NCI-H1092 treated with DMSO at 0.1 percent for 48 hours (cell line): ENCODE data around the gene PLPP7.
"Not testable (repeated sequence)": the region's sequence is repeated elsewhere in the genome, so short reads cannot be mapped to it uniquely, and the experiment has no call there.

Experiments used
- DNase-seq: peaks from one replicate; lab custom pipeline; 2025; lab: John Stamatoyannopoulos, UW

Gene PLPP7

DNA sequence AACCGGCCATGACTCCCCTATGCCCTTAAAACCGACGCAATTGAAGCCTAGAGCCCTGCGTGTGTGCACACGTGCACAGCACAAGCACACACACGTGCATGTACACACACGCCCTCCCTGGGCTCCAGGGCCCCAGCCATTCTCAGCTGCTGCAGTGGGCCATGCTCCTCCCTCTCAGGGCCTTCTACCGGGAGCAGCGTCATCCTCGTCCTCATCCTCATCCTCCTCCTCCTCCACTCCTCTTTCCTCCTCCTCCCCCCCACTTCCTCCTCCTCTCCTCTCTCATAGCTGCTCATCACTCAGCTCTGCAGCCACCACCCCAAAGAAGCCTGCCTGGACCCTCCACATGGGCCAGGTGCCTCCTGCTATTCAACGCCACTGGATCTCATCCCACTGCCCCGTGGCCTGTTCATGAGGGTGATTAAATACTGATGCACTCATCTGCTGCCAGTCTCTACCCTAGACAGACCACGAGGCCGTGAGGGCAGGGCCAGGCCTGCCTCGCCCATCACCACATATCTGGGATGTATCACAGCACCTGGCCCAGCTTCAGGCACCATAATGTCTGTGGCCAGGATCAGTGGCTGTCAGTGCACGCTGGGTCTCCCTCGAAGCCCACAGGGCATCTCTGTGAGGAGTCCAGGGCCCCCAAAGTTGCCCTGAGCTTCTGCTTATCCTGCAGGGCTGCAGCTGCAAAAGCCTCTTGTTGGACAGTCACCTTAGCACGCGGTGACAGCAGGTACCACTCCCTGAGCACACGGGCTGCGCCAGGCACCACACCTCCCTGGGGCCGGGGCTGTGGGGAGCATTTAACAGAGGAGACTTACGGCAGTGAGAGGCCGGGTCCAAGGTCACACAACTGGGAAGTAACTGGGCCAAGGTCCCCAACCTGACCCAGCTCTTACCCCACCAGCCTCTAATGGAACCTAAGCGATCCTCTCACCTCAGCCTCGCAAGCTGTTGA is 23.0 kb upstream of the PLPP7 start:
- DNase-seq: no peak

DNA sequence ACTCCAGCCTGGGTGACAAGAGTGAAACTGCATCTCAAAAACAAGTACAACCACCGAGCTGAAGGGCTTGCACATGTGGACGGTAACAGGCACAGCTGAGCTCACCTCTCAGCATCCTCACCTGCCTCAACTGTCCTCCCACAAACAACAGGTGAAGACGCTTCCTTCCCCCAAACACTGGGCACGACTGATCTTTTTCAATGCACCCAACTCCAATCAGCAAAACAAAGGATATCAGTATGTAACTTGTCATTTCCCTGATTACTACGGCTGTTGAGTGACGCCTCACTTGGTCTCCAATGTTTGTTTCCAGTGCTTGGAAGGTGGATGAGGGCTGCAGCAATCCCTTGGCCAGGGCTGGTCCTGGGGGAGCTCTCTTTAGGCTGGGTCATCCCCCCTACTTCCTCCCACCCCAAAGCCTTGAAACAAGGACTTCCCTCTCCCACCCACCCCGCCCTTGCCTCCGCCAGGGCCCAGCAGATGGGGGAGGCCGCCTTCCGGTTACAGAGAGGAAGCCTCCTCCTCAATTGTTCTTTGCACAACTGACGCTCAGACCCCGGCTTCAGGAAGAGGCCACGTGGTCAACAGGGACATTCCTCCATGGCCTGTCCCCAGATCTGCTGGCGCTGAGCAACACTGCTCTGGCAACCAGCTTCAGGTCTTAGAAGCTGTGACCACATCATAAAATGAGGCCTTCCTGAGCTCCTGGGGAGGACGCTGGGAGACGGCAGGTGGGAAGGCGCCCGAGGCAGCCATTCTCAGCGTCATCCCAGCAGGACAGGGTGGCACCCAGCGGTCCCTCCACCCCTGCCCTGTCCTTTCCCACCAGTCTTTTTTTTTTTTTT is 19.1 kb upstream of the PLPP7 start:
- no peak for DNase-seq

DNA sequence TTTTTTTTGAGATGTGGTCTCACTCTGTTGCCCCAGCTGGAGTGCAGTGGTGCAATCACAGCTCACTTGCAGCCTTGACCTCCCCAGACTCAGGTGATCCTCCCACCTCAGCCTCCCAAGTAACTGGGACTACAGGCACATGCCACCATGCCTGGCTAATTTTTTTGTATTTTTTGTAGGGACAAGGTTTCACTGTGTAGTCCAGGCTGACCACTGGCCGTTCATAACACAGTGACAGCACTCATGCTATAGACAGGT is 18.6 kb upstream of the PLPP7 start:
- not testable (repeated sequence) for DNase-seq

DNA sequence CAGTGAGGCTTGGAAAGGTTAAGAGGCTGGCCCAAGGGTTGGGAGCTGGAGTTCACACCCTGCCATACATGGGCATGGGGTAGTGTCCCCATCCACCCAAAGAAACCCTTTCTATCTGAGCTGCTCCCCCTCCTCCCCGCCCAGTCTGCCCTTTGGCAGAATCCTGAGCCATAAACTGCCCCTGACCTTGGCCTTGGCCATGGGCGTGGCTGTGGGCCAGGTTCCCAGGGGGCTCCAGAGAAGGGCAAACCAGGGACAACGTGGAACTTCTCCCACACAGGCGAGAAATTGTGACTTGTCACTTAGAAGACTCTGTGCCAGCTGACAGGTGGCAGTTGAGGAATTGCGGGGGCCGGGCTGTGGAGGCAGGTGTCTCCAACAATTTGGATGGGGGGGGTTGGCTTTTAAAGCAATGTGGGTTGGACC is 18.0 kb upstream of the PLPP7 start:
- DNase-seq: no peak

DNA sequence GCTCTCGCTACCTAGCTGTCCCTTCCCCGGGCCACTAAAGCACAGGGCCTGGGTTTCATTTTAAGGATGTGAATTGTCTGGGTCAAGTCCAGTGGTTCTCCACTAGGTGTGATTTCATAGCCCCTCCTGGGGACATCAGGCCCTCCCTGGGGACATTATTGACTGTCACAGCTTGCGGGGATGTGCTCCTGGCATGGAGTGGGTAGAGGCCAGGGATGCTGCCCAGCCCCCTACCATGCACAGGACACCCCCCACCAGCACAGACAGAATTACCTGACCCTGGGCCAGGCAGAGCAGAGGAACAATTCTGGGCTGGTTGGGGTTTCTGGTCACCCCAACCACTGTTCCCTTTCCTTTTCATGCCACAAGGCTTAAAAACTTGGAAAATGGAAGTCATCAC is 17.3 kb upstream of the PLPP7 start:
- no peak for DNase-seq

DNA sequence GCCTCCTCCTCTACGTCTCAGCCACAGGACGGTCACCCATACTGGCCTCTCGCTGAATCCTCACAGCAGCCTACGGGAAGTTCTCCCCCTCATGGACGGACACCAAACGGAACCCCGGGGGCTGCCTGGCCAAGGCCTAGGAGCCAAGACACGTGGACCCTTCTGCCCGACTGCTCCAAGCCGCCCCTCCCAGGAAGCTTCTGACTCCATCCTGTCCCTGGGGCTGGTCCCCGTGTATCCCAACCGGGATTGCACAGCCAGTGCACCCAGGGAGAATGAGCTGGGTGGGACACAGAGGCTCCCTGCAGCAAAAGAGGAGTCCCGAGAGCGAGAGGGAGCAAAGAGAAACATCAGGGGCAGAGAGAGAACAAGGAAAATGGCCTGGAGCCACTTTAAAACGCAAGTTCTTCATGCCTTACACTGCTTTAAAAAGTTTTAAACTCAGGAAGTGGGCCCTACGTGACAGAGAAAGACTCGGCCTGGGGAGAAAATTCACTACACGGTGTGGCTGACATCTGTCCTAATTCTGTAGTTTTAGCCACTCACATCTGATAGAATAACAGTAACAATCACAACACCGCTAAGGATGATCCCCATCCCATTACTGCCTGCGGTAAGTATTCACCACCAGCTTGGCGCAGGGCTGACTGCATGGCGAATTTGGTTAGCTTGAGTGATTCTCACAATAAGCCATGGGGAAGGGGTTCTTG is 16.2 kb upstream of the PLPP7 start:
- no peak for DNase-seq

DNA sequence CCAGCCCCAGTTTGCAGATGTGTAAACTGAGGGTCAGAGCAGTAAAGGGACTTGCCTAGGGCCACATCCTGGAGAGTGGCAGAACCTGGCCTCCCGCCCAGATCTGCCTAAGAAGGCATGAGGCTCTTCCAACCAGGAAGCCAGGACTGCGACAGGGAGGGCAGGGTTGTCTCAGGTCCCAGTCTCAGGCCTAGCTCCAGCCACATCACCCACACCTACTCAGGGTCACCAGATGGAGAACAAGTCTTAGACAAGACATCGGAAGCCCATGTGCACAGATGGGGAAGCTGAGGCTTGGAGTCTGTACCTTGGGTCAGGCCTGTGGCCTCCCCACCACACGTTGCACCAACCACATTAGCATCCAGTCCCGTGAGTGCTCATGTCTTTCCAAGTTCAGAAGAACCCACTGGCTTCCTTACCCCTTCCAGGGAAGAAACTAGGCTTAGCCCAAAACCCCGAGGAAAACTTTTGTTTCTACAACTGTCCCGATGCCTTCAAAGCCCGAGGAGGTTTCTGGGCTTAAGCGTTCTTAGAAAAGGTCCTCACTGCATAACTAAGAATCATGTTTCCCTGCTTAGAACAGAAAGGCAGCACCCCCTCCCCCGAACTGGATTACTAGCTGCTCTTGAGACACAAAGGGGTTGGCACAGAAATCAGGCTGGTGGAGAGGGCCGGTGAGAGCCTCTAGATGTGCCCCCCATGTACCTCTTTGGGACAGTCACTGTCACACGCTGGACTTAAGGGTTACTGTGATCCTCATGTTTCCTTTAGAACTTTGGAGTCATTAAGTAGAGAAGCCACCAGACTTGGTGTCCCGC is 15.5 kb upstream of the PLPP7 start:
- no peak for DNase-seq

DNA sequence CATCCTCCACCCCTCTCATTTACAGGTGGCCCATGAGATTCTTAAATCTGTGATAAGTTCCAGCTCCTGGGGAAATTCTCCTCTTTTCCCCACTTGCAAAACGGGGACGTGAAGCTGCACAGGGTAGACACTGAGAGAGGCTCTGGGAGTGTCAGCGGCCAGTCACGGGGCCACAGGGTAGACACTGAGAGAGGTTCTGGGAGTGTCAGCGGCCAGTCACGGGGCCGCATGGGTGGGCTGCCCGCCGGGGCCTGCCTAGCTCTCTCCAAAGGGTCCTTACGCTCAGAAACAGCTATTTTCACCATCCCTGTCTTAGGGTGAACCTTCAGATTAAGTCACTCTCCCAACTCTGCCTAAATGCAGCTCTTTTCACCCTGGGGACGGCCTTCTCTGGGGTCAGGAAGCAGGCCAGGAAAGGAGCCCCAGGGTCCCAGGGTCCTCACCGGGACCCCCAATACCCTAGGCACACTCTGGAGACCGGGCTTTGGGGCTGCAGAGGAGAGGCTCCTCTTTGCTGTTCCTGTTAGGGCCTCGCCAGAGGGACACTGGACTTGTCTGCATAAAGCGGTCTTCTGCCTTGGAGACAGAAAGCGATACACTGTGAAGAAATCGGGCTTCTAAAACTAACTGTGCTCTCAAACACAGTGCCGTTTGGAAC is 14.7 kb upstream of the PLPP7 start:
- DNase-seq: no peak

DNA sequence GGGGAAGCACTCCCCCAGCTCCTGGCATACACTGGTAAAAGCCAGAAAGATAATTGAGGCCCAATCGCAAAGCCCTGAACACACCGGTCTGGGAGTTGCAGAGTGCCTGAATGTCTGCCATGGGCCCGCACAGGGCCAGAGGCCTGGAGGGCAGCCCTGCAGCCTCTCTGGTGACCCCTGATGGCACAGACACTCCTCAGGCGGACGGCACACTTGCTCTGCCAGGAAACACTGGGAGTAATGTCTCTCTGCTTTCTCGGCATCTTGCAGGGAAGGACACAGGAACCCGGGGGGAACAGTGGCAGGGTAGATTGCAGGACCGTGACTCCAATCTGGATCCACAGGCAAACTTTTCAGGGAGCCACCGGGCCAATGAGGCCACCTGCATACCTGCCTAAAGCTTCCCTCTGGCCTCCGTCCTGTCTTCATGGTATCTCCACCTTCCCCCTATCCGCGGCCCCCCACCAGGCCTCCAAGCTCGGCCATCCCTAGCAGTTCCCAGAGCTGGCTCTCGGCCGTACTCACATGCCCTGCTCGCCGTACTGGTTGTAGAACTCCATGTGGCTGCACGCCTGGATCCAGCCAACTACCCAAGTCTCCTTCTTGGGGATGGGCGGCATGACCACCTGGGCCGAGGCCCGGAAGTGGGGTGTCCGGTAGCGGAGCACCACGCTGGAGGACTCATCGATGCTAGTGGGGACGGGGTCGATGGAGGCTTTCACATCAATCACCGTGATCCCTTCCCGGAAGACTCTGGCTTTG is 14.0 kb upstream of the PLPP7 start:
- DNase-seq: no peak

DNA sequence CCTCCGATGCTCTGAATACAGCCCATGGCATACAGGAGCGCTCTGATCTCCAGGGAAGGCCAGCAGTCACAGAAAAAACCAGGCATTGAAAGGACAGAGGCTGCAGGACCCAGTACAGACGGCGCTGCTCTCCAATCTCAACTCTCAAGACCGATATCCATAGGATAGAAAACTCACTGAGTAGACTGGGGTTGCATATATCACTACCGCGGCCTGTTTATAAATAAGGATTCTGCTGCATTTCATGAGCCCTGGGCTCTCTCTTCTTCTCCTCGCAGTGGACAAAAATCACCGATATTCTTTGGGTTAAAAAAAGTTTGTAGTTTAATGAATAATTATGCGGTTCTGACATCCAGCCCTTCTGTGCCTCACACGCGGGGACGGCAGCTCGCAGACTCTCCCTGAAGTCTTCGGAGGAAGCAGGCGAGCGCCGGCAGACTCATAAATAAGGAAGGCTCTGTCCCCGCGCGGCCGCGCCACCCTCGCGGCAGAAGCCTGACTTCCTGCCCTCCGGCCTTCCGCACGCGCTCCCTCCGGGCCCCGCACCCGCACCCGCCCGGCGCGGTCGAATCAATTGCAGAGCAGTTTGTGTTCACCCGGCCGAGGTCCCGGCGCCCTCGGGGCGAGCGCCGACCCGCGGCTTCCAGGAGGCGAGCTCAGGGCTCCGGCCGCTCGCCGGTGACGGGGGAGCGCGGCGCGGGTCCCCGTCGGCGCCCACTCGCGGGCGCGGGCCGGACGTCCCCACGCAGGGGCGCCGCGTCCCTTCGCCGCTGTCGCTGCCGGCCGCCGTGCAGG is 13.2 kb upstream of the PLPP7 start, which contains the start of gene FAM78A:
Gene FAM78A (minus strand): TSS at position 417 of the 795 bp plus-strand sequence. CDS start 331 bp downstream, at position 86.
- DNase-seq: no peak

DNA sequence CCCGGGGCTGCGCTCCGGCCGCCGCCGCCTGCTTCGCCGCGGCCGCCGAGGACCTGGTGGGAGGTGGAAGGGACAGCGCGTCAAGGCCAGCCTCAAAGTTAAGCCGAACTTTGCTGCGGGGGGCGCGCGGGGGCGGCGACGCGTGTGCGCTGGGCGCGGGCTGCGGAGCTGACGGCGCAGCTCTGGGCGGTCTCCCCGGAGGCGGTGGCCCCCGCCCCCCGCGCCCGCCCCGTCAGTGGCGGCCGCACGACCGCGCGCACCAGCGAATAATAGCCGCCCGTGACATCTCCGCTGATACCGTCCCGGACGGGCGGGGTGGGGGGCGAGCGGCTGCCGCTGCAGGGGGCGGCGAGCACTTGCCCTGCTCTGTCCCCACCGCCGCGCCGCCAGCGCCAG is 12.6 kb upstream of the PLPP7 start:
- no peak for DNase-seq

DNA sequence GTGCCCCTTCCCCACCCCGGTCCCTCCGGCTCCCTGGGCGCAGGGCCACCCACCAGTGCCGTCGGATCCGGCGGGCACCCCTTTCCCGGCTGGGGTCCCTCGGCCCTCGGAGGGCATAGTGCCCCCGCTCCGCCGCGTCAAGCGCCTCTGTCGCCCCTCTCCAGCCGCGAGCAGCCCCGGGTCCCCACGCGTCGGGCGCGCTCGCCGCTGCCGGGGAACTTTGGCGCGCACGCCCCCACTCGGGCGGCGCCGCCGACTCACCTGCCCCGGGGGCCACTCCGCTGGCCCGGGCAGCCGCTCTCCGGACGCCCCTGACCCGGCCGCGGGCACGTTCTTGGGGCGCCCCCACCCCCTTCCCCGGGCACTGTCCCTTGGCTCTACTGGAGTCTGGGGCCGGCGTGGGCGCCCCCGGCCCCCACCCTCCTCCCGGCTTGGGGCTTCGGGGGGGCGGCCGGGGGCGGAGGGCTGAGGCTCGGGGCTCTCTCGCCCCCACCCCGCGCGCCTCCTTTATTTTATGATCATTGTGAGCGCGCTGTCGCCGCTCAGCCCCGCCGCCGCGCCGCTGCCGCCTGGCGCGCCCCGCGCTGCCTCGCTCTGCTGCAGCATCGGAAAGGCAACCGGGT is 12.1 kb upstream of the PLPP7 start:
- peak; percentile 28 for DNase-seq

DNA sequence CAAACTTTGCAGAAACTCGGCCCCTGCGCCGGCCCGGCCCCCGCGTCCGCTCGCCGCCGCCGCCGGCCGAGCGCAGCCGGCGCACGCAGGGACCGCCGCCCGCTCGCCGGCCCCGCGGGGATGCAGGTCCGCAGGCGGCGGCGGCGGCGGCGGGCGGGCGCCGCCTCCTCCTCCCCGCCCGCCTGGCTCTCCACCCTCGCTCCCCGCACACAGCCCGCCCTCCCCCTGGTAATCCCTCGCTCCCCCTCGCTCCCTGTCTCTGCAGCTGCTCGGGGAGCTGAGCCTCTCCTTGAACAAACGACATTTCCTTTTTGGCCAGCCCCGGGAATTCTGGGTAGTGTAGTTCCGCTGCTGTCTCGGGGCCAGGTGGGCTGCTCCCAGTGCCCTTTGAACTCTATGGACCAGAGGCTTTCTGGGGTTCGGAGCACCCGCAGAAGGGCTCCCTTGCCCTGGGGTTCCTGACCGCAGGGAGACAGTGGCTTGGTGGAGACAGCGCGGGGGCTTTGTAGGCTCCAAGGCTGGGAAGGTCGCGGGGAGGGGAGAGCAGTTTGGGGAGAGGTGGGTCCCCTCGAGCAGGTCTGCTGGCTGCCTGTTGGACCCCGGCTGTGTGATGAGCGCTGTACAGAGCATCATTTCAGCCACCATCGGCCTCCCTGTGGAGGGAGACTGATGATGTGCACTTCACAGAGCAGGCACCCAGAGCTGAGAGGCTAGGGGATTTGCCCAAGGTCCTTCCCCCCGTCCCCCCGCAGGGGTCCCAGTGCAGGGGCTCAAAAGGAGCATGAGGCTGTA is 11.4 kb upstream of the PLPP7 start:
- peak; percentile 82 for DNase-seq

DNA sequence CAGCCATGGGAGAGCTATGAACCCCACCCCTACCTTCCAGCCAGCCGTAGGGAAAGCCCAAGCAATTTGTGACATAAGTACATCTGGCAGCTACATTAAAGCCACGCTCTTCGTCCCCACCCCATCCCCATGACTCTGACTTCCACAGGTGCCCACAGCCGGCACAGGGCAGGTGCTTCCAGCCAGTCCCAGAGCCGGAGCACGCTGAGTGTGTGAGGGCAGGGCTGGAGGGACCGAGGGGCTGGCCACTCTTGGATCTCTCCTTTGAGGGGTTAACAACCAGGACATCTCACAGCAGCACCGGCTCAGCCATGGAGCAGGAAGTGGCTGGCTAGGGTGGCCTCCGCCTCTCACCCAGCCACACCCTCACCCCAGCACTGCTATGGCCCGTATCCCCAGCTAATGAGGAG is 10.8 kb upstream of the PLPP7 start:
- no peak for DNase-seq

DNA sequence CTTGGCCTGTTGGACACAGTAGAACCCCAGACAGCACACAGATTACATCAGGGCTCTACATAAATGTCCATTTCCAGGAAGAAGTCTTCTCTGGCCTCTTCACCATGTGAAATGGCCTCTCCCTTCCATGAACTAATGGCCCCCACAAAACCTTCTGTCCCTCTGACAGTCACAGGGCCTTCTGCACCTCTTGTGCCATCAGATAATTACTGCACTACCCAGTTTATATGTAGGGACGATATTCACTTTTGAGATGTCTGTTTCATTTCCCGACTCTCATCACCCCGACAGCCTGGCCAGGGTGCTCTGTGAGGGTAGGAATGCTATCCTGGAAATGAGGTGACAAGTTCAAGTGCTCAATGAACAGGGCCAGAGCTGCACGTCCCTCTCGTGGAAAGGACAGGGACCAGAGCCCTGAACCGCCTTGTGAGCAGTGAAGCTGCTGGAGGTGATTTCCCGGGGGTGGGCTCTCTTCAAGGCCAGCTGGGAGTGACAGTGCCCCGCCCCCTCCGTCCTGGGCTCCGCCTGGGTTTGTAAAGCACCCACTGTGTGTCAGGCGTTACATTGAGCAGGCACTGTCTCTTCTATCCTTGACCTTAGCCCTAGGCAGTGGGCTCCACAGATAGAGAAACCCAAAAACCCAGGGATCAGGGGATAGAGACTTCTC is 10.2 kb upstream of the PLPP7 start:
- DNase-seq: no peak

DNA sequence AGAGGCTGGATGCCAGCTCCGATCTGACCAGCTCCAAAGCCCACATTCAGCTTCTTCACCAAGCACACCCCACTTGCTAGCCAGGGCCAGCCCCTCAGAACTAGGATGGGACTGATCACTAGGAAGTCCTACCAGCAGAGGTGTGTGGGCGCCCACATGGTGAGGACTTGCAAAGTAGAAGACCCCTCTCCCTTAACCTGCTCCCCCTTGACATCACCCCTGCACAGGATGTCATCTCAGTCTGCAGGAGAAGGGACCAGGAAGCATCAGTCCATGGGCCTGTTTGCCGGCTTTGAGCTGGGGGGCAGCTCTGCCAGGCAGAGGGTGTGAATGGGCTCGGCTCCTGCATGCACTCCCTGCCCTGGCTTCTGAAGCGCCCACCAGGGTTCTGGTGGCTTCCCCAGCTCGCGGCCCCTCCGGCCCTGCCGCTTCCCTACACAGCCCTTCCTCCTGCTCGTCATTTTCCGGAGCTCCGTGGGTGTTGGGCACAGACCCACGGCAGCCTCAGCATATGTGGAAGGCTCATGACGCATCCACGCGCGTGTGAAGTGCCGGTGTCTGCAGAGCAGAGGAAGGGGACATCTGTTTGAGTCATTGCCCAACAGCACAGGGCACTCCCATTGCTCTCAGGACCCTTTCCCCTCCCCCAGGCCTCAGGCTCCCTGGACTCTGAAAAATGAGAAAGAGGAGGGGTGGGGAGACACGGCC is 9.5 kb upstream of the PLPP7 start:
- no peak for DNase-seq

DNA sequence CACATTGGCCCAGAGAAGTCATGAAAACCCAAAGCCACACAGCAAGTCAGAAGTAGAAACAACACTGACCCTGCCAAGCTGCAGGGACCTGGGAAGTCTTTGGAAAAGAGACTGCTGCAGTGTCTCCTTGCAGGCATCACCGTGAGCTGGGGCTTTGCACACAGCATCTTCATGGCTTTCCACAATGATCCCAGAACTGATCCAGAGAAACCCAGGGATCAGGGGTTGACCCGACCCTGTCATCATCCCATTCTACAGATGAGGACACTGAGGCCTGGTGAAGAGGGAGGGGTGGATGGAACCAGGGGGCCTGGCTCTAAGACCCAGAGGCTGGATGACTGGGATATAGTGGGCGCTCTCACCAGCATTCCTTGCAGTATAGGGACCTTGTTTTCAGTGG is 8.9 kb upstream of the PLPP7 start:
- no peak for DNase-seq
